ES-I3 (cell line): ENCODE measurements around the gene TGFBR1.

Source experiments
- H3K36me3 ChIP-seq: 2 replicates; pipeline ENCODE4 v1.6.1; 2013; ENCODE audit warnings: mild to moderate bottlenecking, low read length, control low read depth, moderate library complexity; ENCODE audit not compliant: insufficient read depth
- H3K4me1 ChIP-seq: 2 replicates; pipeline ENCODE4 v1.6.1; 2013; ENCODE audit warnings: mild to moderate bottlenecking, control low read depth, low read length; ENCODE audit not compliant: insufficient read depth
- H3K9ac ChIP-seq: 2 replicates; pipeline ENCODE4 v1.6.1; 2013; ENCODE audit warnings: low read depth, mild to moderate bottlenecking, low read length, moderate library complexity
- H3K9me3 ChIP-seq: 2 replicates; pipeline ENCODE4 v1.6.1; 2013; ENCODE audit warnings: mild to moderate bottlenecking, low read length, moderate library complexity; ENCODE audit not compliant: control insufficient read depth, insufficient read depth

TGFBR1 gene

DNA sequence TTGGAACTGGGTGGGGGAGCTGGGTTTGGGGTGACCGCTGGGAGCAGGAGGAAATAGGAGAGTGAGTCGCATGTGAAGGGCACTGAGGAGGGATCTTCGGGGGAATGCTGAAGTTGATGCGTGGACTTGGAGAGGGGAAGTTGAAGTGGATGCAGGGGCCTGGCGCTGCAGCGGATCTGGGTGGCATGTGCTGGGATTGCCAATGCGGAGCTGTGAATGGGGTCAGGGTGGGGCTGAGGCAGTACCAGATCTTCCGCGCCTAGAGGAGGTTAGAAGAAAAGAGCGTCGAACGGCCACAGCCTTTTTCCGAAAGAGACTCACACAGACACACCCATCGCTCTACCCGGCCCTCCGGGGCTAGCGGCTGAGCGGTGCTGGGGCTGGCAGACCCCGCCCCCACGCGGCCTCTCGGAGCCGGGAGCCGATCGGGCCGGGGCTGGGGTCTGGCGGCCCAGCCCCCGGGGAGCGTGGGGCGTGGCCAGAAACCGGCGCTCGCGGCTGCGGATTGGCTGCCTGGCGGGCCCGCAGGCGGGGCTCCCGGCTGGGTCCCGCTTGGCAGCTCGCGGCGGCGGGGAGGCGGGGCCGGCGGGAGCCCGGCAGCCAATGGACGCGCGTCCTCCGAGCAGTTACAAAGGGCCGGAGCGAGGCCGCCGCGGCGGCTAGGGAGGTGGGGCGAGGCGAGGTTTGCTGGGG, at the start of gene TGFBR1:
Gene TGFBR1, plus strand, starts transcription at position 655 of the 693 bp plus-strand sequence. CDS start 93 bp downstream, outside the sequence.
- Histone ChIP-seq H3K36me3 (no peaks in the 10 kb centered on the region), H3K9ac (peak within 1 kb of the TSS; percentile 74), H3K9me3 (no peaks in the 10 kb centered on the region), H3K4me1 (peaks cover 10% of the 10 kb centered on the region)

- H3K4me1 ChIP-seq, result no peaks in the 10 kb centered on the region
- no peaks in the 10 kb centered on the region for H3K9me3 ChIP-seq
- H3K36me3 ChIP-seq, result no peaks in the 10 kb centered on the region
- no peak overlapping the region for H3K9ac ChIP-seq
These were observed 49.5 kb upstream of the TGFBR1 start for GRCh38 chr9:99055384-99055783.

- Histone ChIP-seq H3K4me1 (no peaks in the 10 kb centered on the region), H3K9me3 (no peaks in the 10 kb centered on the region), H3K36me3 (no peaks in the 10 kb centered on the region), H3K9ac (no peak overlapping the region)
These were observed 48.7 kb upstream of the TGFBR1 start for GRCh38 chr9:99056186-99056585.

GRCh38 chr9:99056886-99057664, 47.8 kb upstream of the TGFBR1 start:
- Histone ChIP-seq H3K36me3 (no peaks in the 10 kb centered on the region), H3K9ac (no peak overlapping the region), H3K9me3 (no peaks in the 10 kb centered on the region), H3K4me1 (no peaks in the 10 kb centered on the region)

- no peak overlapping the region for H3K9ac ChIP-seq
- H3K9me3 ChIP-seq, result no peaks in the 10 kb centered on the region
- H3K4me1 ChIP-seq, result no peaks in the 10 kb centered on the region
These were observed 47.0 kb upstream of the TGFBR1 start for GRCh38 chr9:99057665-99058625.

GRCh38 chr9:99058964-99059921, 45.7 kb upstream of the TGFBR1 start:
- Histone ChIP-seq H3K36me3 (no peaks in the 10 kb centered on the region), H3K4me1 (no peaks in the 10 kb centered on the region), H3K9ac (no peak overlapping the region), H3K9me3 (no peaks in the 10 kb centered on the region)

More at GRCh38 chr9:99057665-99058625, 47.0 kb upstream of the TGFBR1 start:
- no peaks in the 10 kb centered on the region for H3K36me3 ChIP-seq

DNA sequence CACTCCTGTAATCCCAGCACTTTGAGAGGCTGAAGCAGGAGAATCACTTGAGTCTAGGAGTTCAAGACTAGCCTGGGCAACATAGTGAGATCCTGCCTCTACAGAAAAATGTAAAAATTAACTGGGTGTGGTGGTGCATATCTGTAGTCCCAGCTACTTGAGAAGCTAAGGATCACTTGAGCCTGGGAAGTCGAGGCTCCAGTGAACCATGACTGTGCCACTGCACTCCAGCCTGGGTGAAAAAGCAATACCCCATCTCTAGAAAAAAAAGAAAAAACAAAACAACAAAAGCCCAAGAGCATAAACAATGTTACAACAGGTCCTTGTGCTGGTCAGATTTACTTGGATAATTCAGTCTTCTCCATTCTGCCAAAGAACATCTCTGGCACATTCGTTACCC, 44.3 kb upstream of the TGFBR1 start:
- Histone ChIP-seq H3K9me3 (no peaks in the 10 kb centered on the region), H3K4me1 (no peaks in the 10 kb centered on the region), H3K36me3 (no peaks in the 10 kb centered on the region), H3K9ac (no peak overlapping the region)

GRCh38 chr9:99062549-99062948, 42.4 kb upstream of the TGFBR1 start:
- H3K9me3 ChIP-seq, result no peaks in the 10 kb centered on the region
- H3K4me1 ChIP-seq, result peaks cover 3% of the 10 kb centered on the region; the same call in 1 of the 2 replicates
- no peak overlapping the region for H3K9ac ChIP-seq
- H3K36me3 ChIP-seq, result no peaks in the 10 kb centered on the region

- H3K4me1 ChIP-seq, result peaks cover 3% of the 10 kb centered on the region; the same call in 1 of the 2 replicates
- no peak overlapping the region for H3K9ac ChIP-seq
- no peaks in the 10 kb centered on the region for H3K36me3 ChIP-seq
- no peaks in the 10 kb centered on the region for H3K9me3 ChIP-seq
These were observed 41.4 kb upstream of the TGFBR1 start for GRCh38 chr9:99063522-99063921.

DNA sequence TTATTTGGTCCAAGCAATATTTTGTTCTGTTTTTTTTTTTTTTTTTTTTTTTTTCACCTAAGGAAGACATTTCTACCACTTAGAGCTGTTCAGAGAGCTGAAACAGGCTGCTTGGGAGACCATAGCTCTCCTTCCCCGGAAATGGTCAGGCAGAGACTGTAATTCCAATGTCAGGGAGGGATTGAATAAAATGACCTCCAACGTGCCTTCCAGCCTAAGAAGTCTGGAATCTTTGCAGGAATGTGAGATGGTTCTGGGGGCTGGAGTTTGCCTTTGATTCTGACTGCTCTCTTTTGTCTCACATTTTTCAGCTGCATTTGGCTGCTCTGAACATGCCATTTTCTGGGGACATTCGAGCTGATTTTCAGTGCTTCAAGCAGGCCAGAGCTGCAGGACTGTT, 38.3 kb upstream of the TGFBR1 start:
- no peaks in the 10 kb centered on the region for H3K36me3 ChIP-seq
- no peak overlapping the region for H3K9ac ChIP-seq
- H3K9me3 ChIP-seq, result no peaks in the 10 kb centered on the region
- H3K4me1 ChIP-seq, result peaks cover 3% of the 10 kb centered on the region; the same call in 1 of the 2 replicates

GRCh38 chr9:99069075-99069474, 35.8 kb upstream of the TGFBR1 start:
- Histone ChIP-seq H3K36me3 (no peaks in the 10 kb centered on the region), H3K4me1 (peaks cover 3% of the 10 kb centered on the region; the same call in 1 of the 2 replicates), H3K9me3 (no peaks in the 10 kb centered on the region), H3K9ac (no peak overlapping the region)

DNA sequence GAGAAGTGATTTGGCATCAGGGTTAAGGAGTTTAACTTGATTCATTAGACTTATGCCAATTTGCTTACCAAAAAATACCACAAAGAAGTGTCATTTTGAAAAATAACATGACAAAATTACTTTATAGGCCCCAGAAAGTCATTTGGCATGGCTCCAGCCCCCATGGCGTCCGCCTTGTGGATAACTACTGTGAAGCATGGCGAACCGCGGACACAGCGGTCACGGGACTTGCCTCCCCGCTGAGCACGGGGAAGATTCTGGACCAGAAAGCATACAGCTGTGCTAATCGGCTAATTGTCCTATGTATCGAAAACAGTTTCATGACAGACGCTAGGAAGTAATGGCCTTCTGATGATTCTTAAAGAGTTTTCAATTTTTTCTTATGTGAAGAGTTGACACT, 35.4 kb upstream of the TGFBR1 start:
- peaks cover 3% of the 10 kb centered on the region; the same call in 1 of the 2 replicates for H3K4me1 ChIP-seq
- no peak overlapping the region for H3K9ac ChIP-seq
- no peaks in the 10 kb centered on the region for H3K9me3 ChIP-seq
- no peaks in the 10 kb centered on the region for H3K36me3 ChIP-seq

GRCh38 chr9:99070681-99071080, 34.2 kb upstream of the TGFBR1 start:
- Histone ChIP-seq H3K4me1 (peaks cover 3% of the 10 kb centered on the region; the same call in 1 of the 2 replicates), H3K9ac (no peak overlapping the region), H3K9me3 (no peaks in the 10 kb centered on the region), H3K36me3 (no peaks in the 10 kb centered on the region)
